ENCODE measurements around the gene ARID4B. TPM values are rescaled to one million over a fixed set of nuclear protein-coding genes. Genes with fewer than 3 reads are reported as not detected.

Gene ARID4B
- total RNA-seq, 1 experiment from 2014 or later, result 34.2 TPM

GRCh38 chr1:235244974-235245592 is 82.9 kb downstream of the ARID4B start:
- Histone ChIP-seq H3K36me3 (ENCODE audit: control insufficient read depth, insufficient read depth, low read length) (peaks cover 2% of the 10 kb centered on the region; the same call in 1 of the 2 replicates), H3K4me3 (ENCODE audit: low read depth, low read length) (no peak overlapping the region), H3K4me1 (no peaks in the 10 kb centered on the region), H3K9me3 (no peaks in the 10 kb centered on the region), H3K27me3 (replicated peaks; ENCODE audit: control insufficient read depth, insufficient read depth, low read length) (no peaks in the 10 kb centered on the region)
- TF ChIP-seq, protein P1, sequence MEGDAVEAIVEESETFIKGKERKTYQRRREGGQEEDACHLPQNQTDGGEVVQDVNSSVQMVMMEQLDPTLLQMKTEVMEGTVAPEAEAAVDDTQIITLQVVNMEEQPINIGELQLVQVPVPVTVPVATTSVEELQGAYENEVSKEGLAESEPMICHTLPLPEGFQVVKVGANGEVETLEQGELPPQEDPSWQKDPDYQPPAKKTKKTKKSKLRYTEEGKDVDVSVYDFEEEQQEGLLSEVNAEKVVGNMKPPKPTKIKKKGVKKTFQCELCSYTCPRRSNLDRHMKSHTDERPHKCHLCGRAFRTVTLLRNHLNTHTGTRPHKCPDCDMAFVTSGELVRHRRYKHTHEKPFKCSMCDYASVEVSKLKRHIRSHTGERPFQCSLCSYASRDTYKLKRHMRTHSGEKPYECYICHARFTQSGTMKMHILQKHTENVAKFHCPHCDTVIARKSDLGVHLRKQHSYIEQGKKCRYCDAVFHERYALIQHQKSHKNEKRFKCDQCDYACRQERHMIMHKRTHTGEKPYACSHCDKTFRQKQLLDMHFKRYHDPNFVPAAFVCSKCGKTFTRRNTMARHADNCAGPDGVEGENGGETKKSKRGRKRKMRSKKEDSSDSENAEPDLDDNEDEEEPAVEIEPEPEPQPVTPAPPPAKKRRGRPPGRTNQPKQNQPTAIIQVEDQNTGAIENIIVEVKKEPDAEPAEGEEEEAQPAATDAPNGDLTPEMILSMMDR (IDR thresholded peaks at IDR 0.05; ENCODE audit: insufficient read depth in 1 of 2, low read depth in 1 of 2, low read length in 1 of 2, severe bottlenecking in 1 of 2, unreplicated experiment in 1 of 2), result no peak
- Mint-ChIP-seq H3K4me1 (ENCODE audit: low read depth, unreplicated experiment) (peaks cover 8% of the 10 kb centered on the region), H3K27me3 (ENCODE audit: insufficient read depth, unreplicated experiment) (no peaks in the 10 kb centered on the region), H3K27ac (ENCODE audit: unreplicated experiment) (no peak overlapping the region), H3K4me3 (ENCODE audit: unreplicated experiment) (no peak overlapping the region), H3K36me3 (ENCODE audit: insufficient read depth, unreplicated experiment) (peaks cover 45% of the 10 kb centered on the region), H3K9me3 (ENCODE audit: unreplicated experiment) (no peaks in the 10 kb centered on the region)
- CTCF ChIA-PET, result no interaction called here
- intact Hi-C loops (cut with micrococcal nuclease; ENCODE audit: unreplicated experiment), result no loop called here
- POLR2A ChIA-PET, result no interaction called here
- no peak for DNase-seq
- no TSS peak for BruUV-seq (replicated peaks)

DNA sequence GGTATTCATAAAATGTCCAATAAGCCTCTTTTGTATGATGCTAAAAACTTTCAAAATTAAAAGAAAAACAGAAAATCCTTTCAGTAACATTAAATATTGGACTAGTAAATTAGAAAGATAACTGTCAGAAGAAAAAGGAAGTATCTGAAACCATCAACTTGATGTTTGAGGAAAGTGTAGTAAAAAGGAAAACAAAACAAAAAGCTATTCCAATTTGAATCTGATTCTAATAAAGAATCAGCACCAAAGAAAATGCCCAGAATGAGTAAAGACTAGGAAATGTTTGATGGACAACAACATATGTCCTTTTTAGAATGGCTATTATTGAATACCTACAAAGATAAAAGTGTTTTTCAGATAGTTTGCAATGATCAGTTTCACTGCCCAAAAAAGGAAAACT is 87.0 kb downstream of the ARID4B start:
- TF ChIP-seq, protein P1 (IDR thresholded peaks at IDR 0.05; ENCODE audit: insufficient read depth in 1 of 2, low read depth in 1 of 2, low read length in 1 of 2, severe bottlenecking in 1 of 2, unreplicated experiment in 1 of 2), result no peak
- ChIA-PET POLR2A (no interaction called here), CTCF (no interaction called here)
- peaks cover 36% of the 10 kb centered on the region for H3K36me3 Mint-ChIP-seq (ENCODE audit: insufficient read depth, unreplicated experiment)
- BruUV-seq (replicated peaks), result no TSS peak
- peaks cover 5% of the 10 kb centered on the region for H3K4me1 ChIP-seq
- H3K27ac Mint-ChIP-seq (ENCODE audit: unreplicated experiment), result no peak overlapping the region
- DNase-seq, result no peak
- no peaks in the 10 kb centered on the region for H3K9me3 Mint-ChIP-seq (ENCODE audit: unreplicated experiment)
- no peaks in the 10 kb centered on the region for H3K27me3 ChIP-seq (replicated peaks; ENCODE audit: control insufficient read depth, insufficient read depth, low read length)
- H3K4me3 ChIP-seq (ENCODE audit: low read depth, low read length), result no peak overlapping the region
- H3K4me3 Mint-ChIP-seq (ENCODE audit: unreplicated experiment), result no peak overlapping the region
- peaks cover 22% of the 10 kb centered on the region for H3K4me1 Mint-ChIP-seq (ENCODE audit: low read depth, unreplicated experiment)
- intact Hi-C loops (cut with micrococcal nuclease; ENCODE audit: unreplicated experiment), result no loop called here
- no peaks in the 10 kb centered on the region for H3K27me3 Mint-ChIP-seq (ENCODE audit: insufficient read depth, unreplicated experiment)
- H3K36me3 ChIP-seq (ENCODE audit: control insufficient read depth, insufficient read depth, low read length), result peaks cover 2% of the 10 kb centered on the region; the same call in 1 of the 2 replicates
- H3K9me3 ChIP-seq, result no peaks in the 10 kb centered on the region

DNA sequence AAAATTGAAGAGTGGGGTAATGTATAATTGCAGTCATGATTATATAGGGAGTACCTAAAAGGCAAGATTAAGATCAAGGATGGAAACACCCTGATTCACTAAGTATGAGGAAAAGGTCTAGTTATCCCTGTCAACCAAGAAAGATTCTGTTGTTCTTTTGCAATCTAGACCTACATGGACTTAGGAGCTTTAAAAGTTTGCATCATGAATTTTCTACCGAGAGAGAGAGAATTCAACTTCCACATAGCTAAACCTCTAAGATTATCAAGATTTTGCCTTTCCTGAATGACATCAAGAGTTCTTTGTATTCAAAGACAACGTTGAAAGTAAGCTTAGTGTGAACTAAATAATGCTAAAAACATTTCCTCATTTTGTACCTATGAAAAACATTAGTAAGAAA is 88.1 kb downstream of the ARID4B start:
- peak overlapping the region; percentile 62 for H3K27ac Mint-ChIP-seq (ENCODE audit: unreplicated experiment)
- Histone ChIP-seq H3K36me3 (ENCODE audit: control insufficient read depth, insufficient read depth, low read length) (peaks cover 2% of the 10 kb centered on the region; the same call in 1 of the 2 replicates), H3K4me1 (peaks cover 5% of the 10 kb centered on the region), H3K4me3 (ENCODE audit: low read depth, low read length) (no peak overlapping the region), H3K27me3 (replicated peaks; ENCODE audit: control insufficient read depth, insufficient read depth, low read length) (no peaks in the 10 kb centered on the region), H3K9me3 (no peaks in the 10 kb centered on the region)
- no TSS peak for BruUV-seq (replicated peaks)
- TF ChIP-seq, protein P1 (IDR thresholded peaks at IDR 0.05; ENCODE audit: insufficient read depth in 1 of 2, low read depth in 1 of 2, low read length in 1 of 2, severe bottlenecking in 1 of 2, unreplicated experiment in 1 of 2), result no peak
- no peak overlapping the region for H3K4me3 Mint-ChIP-seq (ENCODE audit: unreplicated experiment)
- peaks cover 20% of the 10 kb centered on the region for H3K4me1 Mint-ChIP-seq (ENCODE audit: low read depth, unreplicated experiment)
- H3K27me3 Mint-ChIP-seq (ENCODE audit: insufficient read depth, unreplicated experiment), result no peaks in the 10 kb centered on the region
- H3K36me3 Mint-ChIP-seq (ENCODE audit: insufficient read depth, unreplicated experiment), result peaks cover 42% of the 10 kb centered on the region
- no peak for DNase-seq
- no peaks in the 10 kb centered on the region for H3K9me3 Mint-ChIP-seq (ENCODE audit: unreplicated experiment)
- intact Hi-C loops (cut with micrococcal nuclease; ENCODE audit: unreplicated experiment), result no loop called here
- POLR2A ChIA-PET, result no interaction called here
- CTCF ChIA-PET, result interaction anchor here (0.6 kb wide), 1 partner anchor 169 kb away, joined by 5 read pairs; no protein-coding TSS in a partner anchor
